ENCODE data around the gene LRRC36.

The LRRC36 gene

GRCh38 chr16:67428146-67428731 lies 101.6 kb downstream of the LRRC36 start:
- DNase-seq: peak; percentile 61

GRCh38 chr16:67429053-67429798 lies 102.6 kb downstream of the LRRC36 start:
- no peak for DNase-seq

- no peak for DNase-seq
Measured at GRCh38 chr16:67429799-67430503, 103.3 kb downstream of the LRRC36 start.

- no peak for DNase-seq
Measured at GRCh38 chr16:67430504-67430976, 103.9 kb downstream of the LRRC36 start.

GRCh38 chr16:67430977-67431774 lies 104.6 kb downstream of the LRRC36 start, which contains the start of gene HSD11B2:
Gene HSD11B2, plus strand, starts transcription at chr16:67431121. Its CDS starts 128 bp downstream, at chr16:67431249.
- DNase-seq: peak; percentile 59

- DNase-seq: peak; percentile 20
Measured at GRCh38 chr16:67431775-67432505, 105.3 kb downstream of the LRRC36 start.

GRCh38 chr16:67432506-67432890 lies 105.9 kb downstream of the LRRC36 start:
- no peak for DNase-seq

GRCh38 chr16:67433131-67433719 lies 106.6 kb downstream of the LRRC36 start:
- DNase-seq: no peak
